Fibroblast of the aortic adventitia (primary cell): ENCODE data around the gene NHERF1. TPM values are rescaled to one million over a fixed set of nuclear protein-coding genes. Genes with fewer than 3 reads are reported as not detected.

ENCODE experiments used
- DNase-seq: peaks from one replicate; pipeline ENCODE4 v3.0.0-alpha.2; 2010; ENCODE audit warnings: low read depth
- H3K4me3 ChIP-seq: 2 replicates; pipeline ENCODE4 v1.5.1; 2011; ENCODE audit warnings: low read depth, mild to moderate bottlenecking, control low read depth, low read length, moderate library complexity
- total RNA-seq: library from RNA; depleted of rRNA; stranded (reverse); fragments of >200 nt; gene quantifications from 2 replicates; pipeline ENCODE4 v1.2.3, GENCODE V29; 2012; ENCODE audit warnings: low replicate concordance
- TF ChIP-seq, protein P1 (sequence below): IDR thresholded peaks from 2 replicates; pipeline ENCODE4 v1.5.1; 2011; ENCODE audit warnings: mild to moderate bottlenecking, low read length, control low read depth, inconsistent platforms; ENCODE audit not compliant: insufficient read depth

NHERF1 gene
- total RNA-seq, 1 donor = 11.0 TPM

DNA sequence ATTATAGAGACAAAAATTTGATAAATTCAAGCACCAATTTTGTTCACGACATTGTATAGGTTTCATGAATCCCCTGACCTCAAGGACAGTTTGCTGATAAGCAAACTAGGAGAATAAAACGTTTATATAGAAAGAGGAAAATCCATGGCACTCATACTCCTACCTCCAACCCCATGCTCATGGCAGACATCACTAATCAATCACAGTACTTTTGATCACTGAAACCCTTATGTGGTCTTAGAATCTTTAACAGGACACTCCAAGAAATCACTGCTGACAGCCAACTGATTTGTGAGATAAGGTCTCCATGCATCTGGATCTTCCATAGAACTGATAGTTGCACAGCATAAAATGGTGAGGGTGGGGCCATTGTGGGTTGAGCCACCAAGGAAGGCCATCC, 4.7 kb upstream of the NHERF1 start:
- no peak for DNase-seq
- TF ChIP-seq, protein P1, sequence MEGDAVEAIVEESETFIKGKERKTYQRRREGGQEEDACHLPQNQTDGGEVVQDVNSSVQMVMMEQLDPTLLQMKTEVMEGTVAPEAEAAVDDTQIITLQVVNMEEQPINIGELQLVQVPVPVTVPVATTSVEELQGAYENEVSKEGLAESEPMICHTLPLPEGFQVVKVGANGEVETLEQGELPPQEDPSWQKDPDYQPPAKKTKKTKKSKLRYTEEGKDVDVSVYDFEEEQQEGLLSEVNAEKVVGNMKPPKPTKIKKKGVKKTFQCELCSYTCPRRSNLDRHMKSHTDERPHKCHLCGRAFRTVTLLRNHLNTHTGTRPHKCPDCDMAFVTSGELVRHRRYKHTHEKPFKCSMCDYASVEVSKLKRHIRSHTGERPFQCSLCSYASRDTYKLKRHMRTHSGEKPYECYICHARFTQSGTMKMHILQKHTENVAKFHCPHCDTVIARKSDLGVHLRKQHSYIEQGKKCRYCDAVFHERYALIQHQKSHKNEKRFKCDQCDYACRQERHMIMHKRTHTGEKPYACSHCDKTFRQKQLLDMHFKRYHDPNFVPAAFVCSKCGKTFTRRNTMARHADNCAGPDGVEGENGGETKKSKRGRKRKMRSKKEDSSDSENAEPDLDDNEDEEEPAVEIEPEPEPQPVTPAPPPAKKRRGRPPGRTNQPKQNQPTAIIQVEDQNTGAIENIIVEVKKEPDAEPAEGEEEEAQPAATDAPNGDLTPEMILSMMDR = no peak
- no peak overlapping the region for H3K4me3 ChIP-seq

DNA sequence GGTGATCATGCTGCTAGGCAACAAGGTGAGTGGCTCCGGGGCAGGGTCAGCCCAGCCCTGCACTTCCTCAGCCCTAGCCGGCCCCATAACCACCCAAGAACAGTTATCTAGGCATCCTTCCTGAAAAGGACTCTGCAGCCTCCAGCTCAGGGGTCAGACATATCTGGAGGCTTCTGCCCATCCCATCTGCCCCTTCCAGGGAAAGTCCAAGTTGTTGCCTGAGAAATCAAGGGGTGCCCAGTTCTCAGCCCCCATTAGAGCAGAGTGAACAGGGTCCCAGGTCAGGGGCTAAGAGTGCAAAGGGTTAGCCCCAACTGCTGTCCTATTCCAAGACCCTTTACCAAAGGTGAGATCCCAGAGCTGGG, 4.1 kb upstream of the NHERF1 start:
- no peak overlapping the region for H3K4me3 ChIP-seq
- TF ChIP-seq, protein P1 = no peak
- DNase-seq = no peak

GRCh38 chr17:74744714-74745547, 3.5 kb upstream of the NHERF1 start:
- H3K4me3 ChIP-seq = peak overlapping the region; percentile 25
- TF ChIP-seq, protein P1 = peak; percentile 100
- DNase-seq = peak; percentile 69

DNA sequence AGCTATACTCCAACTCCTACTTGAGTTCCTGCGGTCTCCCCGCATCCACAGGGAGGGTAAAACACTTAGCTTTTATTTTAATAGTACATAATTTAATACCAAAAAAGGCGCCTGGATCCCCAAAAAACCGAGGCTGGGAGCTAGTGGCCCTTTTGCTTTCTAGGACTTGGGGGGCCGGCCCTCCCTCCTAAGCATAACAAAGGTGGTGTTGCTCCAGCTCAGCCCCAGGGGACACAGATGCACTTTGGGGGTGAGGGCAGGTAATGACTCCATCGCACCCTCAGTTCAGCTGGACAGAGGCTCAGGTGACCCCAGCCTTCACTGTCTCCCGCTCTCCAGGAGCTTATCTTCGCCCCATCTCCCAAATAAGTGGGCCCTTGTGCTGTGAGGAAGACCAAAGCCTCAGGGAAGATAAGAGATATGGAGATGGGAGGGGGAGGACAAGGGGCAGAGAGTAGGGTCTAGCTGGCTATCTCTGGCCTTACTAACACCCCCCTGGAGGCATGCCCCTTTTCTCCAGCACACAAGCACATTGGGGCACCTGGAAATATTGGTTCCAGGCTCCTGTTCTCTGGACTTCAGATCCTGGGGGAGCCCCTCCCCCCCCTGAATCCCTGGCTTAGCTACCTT, 2.8 kb upstream of the NHERF1 start:
- TF ChIP-seq, protein P1 = no peak
- no peak for DNase-seq
- H3K4me3 ChIP-seq = no peak overlapping the region

DNA sequence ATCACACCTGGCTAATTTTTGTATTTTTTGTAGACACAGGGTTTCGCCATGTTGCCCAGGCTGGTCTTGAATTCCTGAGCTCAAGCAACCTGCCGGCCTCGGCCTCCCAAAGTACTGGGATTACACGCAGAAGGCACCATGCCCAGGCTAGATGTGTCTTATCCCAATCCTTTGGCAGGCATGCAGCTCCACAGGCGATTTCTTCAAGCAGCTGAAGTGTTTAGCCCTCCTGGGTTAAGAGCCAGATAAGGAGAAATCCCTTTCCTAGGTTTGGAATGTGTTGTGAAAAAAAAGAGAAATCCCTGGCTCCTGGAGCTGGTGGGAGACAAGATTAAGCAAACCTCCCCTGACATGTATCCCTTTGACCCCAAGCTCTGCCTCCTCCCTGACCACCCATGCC, 2.1 kb upstream of the NHERF1 start:
- no peak for DNase-seq
- TF ChIP-seq, protein P1 = no peak
- H3K4me3 ChIP-seq = no peak overlapping the region

DNA sequence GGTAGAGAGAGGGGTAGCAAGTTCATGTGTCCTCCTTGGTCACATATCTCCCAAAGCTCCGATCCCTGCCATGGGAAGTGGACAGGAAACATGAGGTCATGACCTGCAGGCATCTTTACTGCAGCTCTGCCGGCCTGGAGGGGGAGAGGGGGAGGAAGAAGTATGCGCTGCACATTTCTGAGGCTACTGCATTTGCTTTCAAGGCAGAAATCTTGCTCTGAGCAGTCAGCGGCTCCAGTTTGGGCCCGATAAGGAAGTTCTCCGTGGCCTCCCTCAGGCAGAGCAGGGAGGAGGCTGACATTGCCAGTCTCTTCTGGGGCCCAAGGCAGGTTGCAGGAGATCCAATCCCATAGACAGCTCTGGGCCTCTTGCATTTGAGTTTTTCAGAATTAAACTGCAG, 1.5 kb upstream of the NHERF1 start:
- TF ChIP-seq, protein P1 = no peak
- DNase-seq = no peak
- H3K4me3 ChIP-seq = no peak overlapping the region
